C4-2B (cell line): ENCODE measurements around the gene RGS11.

Source experiments
- ZFX ChIP-seq: fragments of 450-650 bp; IDR thresholded peaks from 2 replicates; pipeline ENCODE4 v1.6.1; 2017
- TF ChIP-seq, protein P1 (sequence below): fragments of 450-650 bp; conservative IDR thresholded peaks from 2 replicates; pipeline ENCODE4 v1.5.1; 2017; ENCODE audit warnings: mild to moderate bottlenecking

DNA sequence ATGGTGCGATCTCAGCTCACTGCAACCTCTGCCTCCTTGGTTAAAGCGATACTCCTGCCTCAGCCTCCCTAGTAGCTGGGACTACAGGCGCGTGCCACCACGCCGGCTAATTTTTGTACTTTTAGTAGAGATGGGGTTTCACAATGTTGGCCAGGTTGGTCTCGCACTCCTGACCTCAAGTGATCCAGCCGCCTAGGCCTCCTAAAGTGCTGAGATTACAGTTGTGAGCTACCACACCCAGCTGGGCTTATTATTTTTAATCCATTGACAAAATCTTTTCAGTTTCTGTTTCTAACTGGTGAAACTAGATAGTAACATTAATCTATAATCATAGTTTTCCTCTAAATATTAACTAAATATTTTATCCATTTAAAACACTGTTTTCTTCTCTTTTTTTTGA, 35.2 kb downstream of the RGS11 start:
- TF ChIP-seq, protein P1, sequence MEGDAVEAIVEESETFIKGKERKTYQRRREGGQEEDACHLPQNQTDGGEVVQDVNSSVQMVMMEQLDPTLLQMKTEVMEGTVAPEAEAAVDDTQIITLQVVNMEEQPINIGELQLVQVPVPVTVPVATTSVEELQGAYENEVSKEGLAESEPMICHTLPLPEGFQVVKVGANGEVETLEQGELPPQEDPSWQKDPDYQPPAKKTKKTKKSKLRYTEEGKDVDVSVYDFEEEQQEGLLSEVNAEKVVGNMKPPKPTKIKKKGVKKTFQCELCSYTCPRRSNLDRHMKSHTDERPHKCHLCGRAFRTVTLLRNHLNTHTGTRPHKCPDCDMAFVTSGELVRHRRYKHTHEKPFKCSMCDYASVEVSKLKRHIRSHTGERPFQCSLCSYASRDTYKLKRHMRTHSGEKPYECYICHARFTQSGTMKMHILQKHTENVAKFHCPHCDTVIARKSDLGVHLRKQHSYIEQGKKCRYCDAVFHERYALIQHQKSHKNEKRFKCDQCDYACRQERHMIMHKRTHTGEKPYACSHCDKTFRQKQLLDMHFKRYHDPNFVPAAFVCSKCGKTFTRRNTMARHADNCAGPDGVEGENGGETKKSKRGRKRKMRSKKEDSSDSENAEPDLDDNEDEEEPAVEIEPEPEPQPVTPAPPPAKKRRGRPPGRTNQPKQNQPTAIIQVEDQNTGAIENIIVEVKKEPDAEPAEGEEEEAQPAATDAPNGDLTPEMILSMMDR: no peak
- TF ChIP-seq ZFX: no peak
